Measurements from ENCODE around the gene PAGE3.

Gene PAGE3

DNA sequence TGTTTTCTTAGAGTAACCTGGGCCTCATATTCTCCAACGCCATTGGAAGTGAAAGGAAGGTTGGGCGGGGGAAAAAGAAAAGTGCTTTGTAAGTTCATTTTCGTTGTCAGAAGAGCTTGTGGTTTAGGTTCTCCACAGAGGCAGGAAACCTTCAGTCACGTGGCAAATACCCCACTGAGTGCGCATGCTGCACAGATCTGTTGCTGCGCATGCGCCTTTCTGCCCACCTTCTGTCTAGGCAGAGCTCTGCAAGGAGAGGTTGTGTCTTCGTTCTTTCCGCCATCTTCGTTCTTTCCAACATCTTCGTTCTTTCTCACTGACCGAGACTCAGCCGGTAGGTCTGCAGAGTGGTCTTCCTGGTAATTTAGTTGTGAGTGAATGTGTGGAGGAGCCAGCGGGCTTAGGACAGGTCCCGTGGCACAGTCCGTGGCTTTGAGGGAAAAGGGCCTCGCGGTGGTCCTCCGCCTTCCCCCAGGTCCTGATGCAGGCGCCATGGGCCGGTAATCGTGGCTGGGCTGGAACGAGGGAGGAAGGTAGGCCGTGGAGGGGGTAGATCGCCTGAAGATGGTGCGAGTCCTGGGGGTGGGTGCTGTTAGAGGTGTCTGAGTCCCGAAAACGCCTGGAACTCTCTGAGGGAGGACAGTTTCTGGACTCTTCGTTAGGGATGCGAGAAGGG is 44.5 kb downstream of the PAGE3 start, which contains the start of gene PAGE5:
Gene PAGE5, plus strand, starts transcription at position 228 of the 676 bp plus-strand sequence. CDS start 1,037 bp downstream, outside the sequence.
- TF ChIP-seq SUZ12 (IDR thresholded peaks at IDR 0.05; ENCODE audit: extremely low read depth, insufficient read depth, insufficient read length) (no peak), ZNF274 (IDR thresholded peaks at IDR 0.05; ENCODE audit: low read depth, low read length) (no peak), YY1 (IDR thresholded peaks at IDR 0.05; ENCODE audit: insufficient read depth, insufficient read length) (no peak)
- no peak for DNase-seq (ENCODE audit: low read depth, low spot score)
- Histone ChIP-seq H3K27me3 (ENCODE audit: insufficient read depth, insufficient read length) (no peaks in the 10 kb centered on the region), H3K4me1 (ENCODE audit: insufficient read depth, insufficient read length) (no peaks in the 10 kb centered on the region), H3K9ac (ENCODE audit: insufficient read length, low read depth) (no peak within 1 kb of the TSS), H3K36me3 (ENCODE audit: insufficient read depth, insufficient read length, low read length) (no peaks in the 10 kb centered on the region), H3K9me3 (ENCODE audit: insufficient read depth, low read length) (no peaks in the 10 kb centered on the region), H3K4me3 (ENCODE audit: insufficient read length, low read depth) (no peak within 1 kb of the TSS)

DNA sequence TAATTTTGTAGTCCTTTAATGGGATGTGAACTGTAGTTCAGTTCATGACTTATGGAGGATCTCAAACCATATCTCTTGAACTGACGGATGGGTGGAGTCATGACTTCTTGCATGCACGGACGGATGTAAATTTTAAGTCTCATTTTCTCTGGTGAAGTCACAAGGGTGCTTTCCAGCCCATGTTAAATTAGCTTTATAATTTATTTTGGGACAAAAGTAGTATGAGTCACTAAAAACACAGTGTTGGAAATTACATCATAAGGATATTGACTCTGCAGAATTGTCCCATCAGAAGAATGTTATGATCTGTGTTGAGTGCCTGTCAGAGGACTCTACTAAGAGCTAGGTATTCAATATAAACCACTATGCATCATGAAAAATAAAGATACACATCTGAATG is 51.3 kb downstream of the PAGE3 start:
- H3K36me3 ChIP-seq (ENCODE audit: insufficient read depth, insufficient read length, low read length): no peaks in the 10 kb centered on the region
- H3K27me3 ChIP-seq (ENCODE audit: insufficient read depth, insufficient read length): no peaks in the 10 kb centered on the region
- DNase-seq (ENCODE audit: low read depth, low spot score): no peak
- no peak overlapping the region for H3K4me3 ChIP-seq (ENCODE audit: insufficient read length, low read depth)
- H3K9me3 ChIP-seq (ENCODE audit: insufficient read depth, low read length): no peaks in the 10 kb centered on the region
- H3K4me1 ChIP-seq (ENCODE audit: insufficient read depth, insufficient read length): no peaks in the 10 kb centered on the region
- no peak for TF ChIP-seq ZNF274 (IDR thresholded peaks at IDR 0.05; ENCODE audit: low read depth, low read length)
- TF ChIP-seq SUZ12 (IDR thresholded peaks at IDR 0.05; ENCODE audit: extremely low read depth, insufficient read depth, insufficient read length): no peak
- TF ChIP-seq YY1 (IDR thresholded peaks at IDR 0.05; ENCODE audit: insufficient read depth, insufficient read length): no peak
- H3K9ac ChIP-seq (ENCODE audit: insufficient read length, low read depth): no peak overlapping the region

DNA sequence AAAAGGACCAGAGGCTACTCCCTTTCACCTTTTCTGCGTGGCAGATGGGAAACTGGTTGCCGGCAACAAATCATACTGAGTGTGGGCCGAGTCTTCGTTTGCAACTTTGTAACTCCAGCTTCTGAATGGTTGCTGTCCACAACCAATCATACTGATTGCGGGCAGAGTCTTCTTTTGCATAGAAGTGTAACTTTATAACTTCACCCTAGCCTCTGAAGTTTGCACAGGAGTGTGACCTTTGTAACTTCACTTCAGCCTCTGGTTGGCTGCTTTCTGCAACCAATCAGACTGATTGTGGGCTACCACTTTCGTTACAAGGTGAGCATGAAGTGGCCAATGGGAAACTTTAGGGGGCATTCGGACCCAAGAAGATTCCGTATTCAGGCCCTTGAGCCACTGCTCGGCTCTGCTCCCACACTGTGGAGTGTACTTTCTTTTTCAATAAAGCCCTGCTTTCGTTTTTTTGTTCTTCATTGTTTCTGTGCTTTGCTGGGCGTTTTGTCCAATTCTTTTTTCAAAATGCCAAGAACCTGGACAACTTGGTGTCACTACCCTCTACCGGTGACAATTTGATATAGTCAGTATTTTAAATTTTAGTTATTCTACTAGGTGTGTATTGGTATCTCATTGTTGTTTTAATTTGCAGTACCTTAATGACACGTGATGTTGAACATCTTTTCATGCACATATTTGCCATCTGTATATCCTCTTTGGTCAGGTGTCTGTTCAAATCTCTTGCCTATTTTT is 53.6 kb downstream of the PAGE3 start:
- TF ChIP-seq ZNF274 (IDR thresholded peaks at IDR 0.05; ENCODE audit: low read depth, low read length): no peak
- TF ChIP-seq SUZ12 (IDR thresholded peaks at IDR 0.05; ENCODE audit: extremely low read depth, insufficient read depth, insufficient read length): no peak
- no peak for TF ChIP-seq YY1 (IDR thresholded peaks at IDR 0.05; ENCODE audit: insufficient read depth, insufficient read length)
- no peaks in the 10 kb centered on the region for H3K36me3 ChIP-seq (ENCODE audit: insufficient read depth, insufficient read length, low read length)
- no peaks in the 10 kb centered on the region for H3K9me3 ChIP-seq (ENCODE audit: insufficient read depth, low read length)
- no peak overlapping the region for H3K9ac ChIP-seq (ENCODE audit: insufficient read length, low read depth)
- H3K4me1 ChIP-seq (ENCODE audit: insufficient read depth, insufficient read length): no peaks in the 10 kb centered on the region
- DNase-seq (ENCODE audit: low read depth, low spot score): no peak
- H3K4me3 ChIP-seq (ENCODE audit: insufficient read length, low read depth): no peak overlapping the region
- H3K27me3 ChIP-seq (ENCODE audit: insufficient read depth, insufficient read length): no peaks in the 10 kb centered on the region

Measured in NT2/D1 (cell line).